GM21423 (cell line): ENCODE data around the gene SLC5A9.

Experiments
- ATAC-seq: cut with Tn5 transposase; IDR thresholded peaks from one replicate; pipeline ENCODE4 v1.9.1; 2021; ENCODE audit warnings: mild to moderate bottlenecking, moderate library complexity; ENCODE audit not compliant: unreplicated experiment

SLC5A9 gene

DNA sequence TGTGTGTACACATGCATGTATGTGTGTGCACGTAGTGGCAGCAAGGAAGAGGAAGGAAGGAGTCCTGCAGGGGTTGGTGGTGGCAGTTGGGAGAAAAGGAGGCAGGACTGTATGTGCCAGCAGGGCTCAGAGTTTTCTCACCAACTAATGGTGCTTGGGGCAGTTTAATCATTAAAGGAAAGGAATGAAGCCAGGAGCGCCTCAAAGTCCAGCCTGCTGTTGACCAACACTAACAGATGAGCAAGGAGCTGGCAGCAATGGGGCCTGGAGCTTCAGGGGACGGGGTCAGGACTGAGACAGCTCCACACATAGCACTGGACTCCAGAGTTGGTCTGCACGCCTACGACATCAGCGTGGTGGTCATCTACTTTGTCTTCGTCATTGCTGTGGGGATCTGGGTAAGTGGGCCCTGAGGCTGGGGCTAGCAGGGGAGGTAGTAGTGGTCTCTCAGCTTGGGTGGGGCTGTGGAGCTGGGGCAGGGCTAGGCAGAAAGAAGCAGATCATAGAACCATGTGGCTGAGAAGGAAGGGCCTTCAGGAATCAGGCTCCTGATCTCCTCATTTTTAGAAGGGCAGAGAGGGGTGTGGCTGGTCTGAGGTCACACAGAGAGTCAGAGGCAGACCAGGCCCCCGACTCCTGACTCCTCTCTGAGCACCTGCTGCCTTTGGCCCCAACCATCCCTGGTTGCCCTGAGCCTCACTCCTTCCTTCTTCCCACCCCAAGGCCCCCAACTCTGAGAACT lies at the start of gene SLC5A9:
Gene SLC5A9 (plus strand): TSS at position 216 of the 742 bp plus-strand sequence. CDS start 21 bp downstream, at position 237.
- no peak for ATAC-seq

DNA sequence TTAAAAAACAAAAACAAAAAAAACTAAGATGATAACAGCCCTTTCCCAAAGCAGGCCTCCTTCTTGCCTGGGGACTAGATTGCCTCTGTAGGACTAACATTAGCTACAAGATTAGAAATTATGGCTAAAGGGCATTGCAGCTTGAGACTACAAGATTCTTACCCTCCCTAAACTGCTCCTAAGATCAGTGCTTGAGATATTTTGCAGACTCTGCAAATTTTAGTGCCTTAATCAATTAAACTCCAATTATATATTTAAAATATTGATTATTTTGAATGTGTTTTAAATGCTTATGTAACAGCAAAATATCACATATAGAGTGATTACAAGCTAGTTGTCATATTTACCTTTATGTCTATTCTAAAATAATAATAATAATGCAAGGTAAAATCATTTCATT lies 47.4 kb upstream of the SLC5A9 start:
- no peak for ATAC-seq

DNA sequence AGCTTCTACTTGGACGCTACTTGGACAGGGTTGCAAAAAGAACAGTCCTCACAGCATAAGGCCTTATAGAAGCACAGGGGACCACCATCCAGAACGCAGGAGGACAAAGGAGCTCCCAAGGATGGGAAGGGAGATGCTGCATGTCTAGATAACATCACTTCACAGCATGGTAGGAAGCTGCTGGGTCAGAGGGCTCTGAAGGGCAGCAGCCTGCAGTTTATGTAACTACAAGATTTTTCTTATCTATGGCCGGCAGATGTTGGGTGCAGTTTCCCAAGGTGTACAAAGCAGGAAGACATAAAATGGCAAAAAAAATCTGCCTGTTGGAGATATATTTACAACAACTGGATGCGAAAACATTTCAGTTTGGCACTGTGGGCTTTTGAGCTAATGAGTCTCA lies 45.3 kb upstream of the SLC5A9 start:
- no peak for ATAC-seq

DNA sequence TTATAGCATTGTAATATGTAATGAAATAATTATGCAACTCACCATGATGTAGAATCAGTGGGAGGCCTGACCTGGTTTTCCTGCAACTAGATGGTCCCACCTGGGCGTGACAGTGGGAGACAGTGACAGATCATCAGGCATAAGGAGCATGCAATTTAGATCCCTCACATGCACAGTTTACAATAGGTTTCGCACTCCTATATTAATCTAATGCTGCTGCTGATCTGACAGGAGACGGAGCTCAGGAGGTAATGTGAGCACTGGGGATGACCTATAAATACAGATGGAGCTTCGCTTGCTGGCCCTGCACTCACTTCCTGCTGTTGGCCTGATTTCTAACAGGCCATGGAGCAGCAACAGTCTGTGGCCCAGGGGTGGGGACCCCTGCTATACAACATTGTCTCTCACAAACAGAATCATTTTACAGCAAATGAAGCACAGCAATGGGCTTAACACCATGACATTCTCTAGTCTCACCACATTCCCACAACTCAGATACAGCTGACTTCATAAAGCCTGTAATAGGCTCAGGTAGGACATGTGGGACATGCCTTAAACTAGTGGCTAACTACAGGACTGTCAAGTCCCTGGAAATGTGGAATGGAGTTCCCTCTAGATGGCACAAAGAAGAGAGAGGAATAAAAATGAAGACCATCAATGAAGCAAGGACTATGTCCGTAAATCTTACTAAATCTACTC lies 40.7 kb upstream of the SLC5A9 start:
- no peak for ATAC-seq

DNA sequence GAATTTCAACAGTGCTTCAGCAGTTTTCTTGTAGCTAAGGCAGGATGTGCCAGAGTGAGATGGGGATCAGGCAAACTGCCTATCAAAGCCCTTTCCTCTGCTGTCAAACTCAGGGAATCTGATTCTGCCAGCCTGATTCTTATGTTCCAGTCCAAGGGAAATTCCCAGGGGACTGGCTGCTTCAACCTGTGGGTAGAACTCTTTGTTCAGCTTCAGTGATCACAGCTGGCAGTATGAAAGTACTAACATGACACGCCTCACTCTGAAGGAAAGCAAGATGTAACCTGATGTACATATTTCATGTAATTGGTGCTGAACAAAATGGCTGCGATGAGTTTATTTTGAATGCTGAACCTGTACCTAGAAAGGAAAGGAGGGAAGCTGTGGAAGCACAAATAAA lies 40.1 kb upstream of the SLC5A9 start:
- ATAC-seq: no peak

DNA sequence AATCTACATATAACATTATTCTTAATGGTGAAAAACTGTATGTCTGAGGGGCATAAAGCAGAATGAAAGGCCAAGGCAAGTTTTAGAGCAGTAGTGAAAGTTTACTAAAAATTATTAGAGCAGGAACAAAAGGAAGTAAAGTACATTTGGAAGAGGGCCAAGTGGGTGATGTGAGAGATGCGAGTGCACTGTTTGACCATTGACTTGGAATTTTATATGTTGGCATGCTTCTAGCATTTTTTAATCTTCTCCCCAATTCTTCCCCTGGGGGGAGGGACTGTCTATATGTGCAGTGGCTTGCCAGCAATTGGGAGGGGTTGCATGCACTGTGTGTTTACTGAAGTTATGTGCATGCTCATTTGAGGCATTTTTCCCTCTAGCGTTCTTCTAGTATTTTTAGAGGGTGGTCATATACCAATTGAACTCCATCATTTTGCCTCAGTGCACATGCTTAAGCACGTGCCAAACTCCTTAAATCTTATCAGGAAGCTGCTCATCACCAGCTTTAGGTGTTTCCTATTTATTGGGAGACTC lies 36.1 kb upstream of the SLC5A9 start:
- no peak for ATAC-seq

DNA sequence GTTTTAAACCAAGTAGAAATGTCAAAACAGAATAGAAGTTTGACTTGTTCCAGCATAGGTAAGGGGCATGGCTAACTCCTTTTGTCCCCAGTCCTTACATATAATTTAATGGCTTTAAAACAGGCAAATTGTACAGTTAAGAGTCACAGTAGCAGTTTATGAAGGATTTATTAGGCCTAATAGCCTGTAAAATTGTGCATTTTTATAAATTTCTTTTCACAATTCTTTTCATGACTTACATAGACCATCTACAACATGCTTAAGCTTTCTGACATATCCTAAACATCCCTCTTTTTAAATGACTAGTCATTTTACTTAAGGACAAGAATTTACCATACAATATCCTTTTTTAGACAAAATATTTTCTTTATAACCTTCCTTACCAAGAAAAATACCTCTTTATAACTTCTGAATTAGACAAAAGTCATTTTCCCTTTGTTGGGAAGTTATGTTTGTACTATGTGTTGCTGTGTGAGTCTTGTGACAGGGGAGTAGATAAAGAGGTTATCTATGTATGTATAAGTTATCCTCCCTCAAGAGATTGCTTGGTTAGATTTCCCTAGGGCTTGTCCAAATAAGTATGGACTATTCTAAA lies 34.5 kb upstream of the SLC5A9 start:
- ATAC-seq: no peak

DNA sequence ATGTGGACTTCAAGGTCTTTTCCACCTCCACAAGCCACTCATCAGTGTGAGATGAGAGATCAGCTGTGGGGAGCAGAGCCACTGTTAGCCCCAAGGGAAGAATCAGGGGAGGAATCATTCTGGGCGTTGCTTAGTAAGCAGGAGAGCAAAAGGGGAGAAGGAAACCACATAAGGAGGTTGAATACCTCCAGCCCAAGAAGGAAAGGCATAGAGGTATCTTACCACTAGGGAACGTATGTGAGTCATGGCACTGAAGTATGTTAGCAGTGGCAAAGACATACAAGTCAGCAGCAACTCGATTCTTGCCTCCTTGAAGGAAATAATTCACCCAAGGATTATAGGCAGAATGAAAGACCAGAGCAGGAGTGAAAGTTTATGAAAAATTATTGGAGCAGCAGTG lies 31.6 kb upstream of the SLC5A9 start:
- ATAC-seq: no peak

DNA sequence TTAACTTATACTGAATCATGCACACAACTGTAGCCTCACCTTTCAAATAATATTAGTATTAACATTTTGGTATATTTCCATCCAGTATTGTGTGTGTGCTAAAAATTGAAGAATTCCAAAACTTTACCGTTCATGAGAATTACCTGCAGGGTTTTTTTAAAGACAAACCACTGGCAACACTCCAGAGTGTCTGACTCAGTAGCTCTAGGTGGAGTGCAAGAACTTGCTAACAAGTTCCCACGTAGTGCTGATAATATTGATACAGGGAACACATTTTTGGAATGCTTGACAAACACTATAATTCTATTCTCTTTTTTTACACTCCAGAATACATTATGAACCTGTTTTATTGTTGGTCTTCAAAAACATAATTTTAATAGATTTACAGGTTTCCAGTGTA lies 27.7 kb upstream of the SLC5A9 start:
- ATAC-seq: no peak

DNA sequence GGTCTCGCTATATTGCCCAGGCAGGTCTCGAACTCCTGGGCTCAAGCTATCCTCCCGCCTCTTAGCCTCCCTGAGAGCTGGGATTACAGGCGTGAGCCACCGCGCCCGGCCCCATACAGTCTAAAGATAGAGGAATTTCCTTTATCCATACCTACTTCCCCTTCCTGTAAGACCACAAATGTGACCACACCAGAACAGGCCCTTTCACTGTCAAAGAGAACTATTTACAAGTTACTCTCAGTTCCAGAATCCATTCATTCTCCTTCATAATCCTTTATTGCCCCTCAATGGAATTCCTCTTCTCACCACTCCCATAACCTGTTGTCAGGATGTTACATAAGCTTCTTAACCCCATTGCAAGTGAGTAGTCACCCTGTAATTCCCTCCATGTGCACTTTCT lies 26.3 kb upstream of the SLC5A9 start:
- no peak for ATAC-seq

DNA sequence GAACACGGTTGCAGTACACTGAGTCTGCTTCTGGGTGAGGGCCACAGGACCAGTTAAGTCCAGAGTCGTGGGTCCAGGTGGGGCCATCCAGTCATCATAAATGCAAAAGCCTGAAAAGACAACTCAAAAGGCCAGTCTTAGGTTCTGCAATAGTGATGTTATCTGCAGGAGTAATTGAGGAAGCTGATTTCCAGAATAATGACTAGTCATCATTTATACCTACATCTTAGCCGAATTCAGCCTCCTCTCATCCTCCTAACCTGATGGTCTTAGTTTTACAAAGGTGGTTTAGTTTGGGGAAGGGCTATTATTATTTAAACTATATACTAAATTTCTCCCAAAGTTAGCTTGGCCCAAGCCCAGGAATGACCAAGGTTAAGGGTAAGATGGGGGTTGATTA lies 23.5 kb upstream of the SLC5A9 start:
- no peak for ATAC-seq

DNA sequence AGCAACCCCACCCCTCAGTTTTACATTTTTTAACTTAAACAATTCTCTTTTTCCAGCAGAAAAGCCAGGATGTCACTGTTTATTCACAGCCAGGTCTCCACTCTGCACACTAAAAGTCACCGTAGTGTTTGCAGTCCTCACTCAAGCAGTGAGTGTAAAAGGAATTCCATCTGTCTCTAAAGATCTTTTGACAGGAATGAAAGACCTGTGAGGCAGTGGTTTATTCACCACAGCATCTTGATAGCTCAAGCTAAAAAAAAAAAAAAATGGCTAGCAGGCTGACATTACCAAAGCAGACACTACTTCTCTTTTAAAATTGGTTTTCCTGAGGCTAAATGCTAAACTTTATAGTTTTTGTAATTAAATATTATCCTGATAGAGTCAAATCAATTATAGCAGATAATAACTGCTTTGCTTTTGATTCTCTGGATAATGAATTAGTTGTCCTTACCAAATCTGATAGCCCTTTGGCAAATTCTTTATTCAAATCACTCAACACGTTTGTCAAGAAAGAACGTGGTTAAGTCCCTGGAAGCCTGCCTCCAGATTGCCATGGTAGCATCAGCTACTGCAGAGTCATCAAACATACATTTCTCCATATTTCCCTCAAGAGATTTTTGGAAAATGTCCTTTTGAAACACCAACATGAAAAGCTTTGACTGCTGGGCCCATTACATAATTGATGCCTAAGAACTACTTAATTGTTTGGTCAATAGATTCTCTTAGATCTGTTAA lies 22.2 kb upstream of the SLC5A9 start:
- no peak for ATAC-seq

DNA sequence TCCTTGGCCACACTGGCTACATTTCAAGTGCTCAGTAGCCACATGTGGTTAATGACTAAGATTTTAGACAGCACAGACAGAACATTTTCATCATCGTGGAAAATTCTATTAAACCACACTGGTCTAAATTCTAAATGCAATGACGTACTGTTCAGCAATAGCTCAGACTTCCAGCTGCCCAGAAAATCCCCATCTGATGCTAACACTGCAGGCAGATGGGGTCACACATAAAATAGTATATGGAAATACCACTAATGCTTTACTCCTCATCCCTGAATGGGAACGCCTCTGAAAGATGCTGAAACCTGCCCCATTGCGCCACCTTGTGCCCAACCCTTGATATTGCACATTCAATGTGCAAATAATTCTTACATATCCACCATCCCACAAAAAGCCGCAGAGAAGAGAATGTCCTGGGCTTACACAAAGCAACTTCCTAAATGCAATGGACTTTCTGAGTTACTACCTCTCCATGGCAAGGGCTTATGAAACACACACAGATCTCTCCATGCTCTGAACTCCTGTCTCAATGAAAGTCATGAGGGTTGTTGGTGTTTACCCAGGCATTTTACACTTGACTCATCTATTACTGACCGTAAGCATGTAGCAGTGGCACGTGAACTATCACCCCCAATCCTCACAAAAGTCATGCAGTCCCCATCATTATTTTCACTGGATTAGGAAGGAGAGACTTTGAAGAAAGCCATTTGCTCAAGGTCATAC lies 20.3 kb upstream of the SLC5A9 start:
- no peak for ATAC-seq

DNA sequence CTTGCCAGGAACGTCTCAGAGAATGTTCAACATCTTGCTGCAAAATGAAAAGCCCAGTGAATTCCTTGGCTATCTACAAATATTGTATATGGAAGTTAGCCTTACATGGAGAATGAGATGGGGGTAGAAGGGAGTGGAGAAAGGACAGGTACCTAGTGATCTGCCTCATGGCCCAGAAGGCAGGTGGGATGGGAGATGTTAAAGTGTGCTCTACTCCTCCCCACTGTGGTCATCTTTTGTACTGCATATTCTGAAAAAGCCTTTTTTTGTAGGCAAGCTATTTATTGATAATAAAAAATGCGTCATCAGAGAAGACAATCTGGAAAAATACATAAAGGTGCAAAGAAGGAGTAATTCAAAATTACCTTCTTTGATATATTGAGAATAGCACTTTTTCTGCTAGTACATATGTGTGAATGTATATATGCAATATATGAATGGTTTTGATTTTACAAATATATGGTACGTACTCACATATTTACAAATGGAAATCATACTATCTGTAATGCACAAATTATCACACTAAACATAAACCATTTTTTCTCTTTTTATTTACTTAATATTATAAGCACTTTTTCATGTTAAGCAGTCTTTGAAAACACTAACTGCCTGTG lies 19.1 kb upstream of the SLC5A9 start:
- ATAC-seq: peak; percentile 56

DNA sequence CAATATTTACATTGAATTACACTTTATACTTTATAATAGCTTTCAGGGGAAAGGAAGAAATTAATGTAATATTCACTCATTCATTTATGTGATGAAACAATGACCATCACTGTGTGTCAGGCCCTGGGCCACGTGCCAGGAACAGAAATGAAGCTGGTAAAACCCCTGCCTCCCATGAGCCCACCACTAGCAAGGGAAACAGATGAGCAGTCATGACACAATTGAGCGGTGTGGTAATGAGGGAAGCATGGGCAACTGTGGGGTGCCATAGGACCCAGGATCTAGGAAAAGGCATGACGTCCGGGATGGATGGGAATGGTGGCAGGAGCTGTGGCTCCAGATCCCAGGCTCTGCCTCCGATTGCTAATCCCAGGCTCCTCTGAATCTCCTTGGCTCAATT lies 17.0 kb upstream of the SLC5A9 start:
- ATAC-seq: no peak

DNA sequence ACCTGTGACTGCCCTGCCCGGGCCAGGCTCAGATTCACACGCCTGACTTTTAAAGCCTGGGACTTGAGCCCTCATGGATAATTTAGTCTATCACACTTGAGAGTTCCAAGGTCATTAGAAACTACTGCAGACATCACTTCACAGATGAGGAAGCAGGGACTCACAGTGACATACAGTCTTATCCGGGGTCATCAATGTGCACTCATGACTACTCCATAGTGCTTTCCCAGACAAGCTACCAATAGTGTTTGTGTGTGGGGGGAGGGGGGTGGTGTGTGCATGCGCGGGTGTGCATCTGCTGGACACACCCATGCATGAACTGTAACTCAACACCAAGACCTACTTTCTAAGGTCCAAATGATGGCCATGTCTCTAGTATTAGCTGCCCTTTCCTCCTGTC lies 16.1 kb upstream of the SLC5A9 start:
- ATAC-seq: no peak

DNA sequence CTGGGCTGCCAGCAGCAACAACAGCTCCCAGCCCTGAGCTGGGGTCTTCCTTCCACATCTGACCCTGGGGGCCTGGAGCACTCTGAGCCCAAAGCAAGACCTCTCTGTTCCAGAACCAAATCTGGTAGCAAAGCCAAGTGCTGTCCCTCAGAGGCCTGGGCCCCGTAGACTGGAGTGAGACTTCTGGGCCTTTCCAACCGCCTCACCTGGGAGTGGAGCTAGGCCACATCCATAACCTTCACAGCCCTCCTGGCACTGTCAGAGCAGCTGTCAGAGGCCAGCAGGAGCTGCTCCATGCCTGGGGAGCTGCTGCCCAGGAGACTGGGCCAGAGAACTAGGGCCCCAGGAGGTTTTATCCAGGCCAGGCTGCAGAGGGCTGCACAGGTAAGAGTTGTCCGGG lies 15.4 kb upstream of the SLC5A9 start:
- no peak for ATAC-seq

DNA sequence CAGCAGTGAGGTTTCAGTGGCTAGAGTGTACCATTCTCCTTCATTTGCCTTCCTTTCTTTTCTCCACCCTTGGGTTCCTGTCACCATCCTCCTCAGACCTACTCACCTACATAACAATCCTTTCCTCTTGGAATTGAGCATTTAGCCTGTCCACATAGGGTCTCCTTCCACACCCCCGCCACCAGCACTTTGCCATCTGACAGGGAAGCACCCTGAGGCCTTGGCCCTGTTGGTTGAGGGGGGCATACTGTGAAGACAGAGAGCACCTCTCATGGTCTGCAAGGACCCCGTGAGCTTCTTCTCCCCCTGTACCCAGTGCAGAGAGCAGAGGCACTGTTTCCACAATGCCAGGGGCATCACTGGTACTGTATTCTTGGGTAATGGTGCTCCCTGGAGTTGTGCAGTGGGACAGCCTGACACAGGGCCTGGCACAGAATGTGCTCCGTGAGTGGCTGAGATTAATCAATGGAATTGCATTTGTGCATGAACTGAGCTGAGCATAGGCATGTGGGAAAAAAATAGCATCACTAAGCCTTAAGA lies 14.9 kb upstream of the SLC5A9 start:
- no peak for ATAC-seq

DNA sequence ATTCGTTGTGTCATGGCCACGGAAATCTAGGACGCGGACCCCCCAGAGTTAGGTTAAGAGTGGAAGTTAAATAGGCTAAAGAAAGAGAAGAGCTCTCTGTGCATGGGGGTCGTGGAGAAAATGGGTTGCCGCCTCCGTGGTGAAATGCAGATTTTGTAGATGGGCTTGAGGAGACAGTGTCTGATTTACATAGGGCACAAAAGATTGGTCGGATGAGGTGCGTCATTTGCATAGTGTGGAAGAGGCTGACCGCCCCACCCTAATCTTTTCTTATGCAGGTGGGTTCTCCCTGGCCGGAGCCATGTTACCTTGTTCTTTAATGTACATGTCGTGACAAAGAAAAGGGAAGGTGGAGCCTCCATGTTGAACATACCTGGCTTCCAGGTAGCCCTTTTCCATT lies 14.3 kb upstream of the SLC5A9 start:
- no peak for ATAC-seq

DNA sequence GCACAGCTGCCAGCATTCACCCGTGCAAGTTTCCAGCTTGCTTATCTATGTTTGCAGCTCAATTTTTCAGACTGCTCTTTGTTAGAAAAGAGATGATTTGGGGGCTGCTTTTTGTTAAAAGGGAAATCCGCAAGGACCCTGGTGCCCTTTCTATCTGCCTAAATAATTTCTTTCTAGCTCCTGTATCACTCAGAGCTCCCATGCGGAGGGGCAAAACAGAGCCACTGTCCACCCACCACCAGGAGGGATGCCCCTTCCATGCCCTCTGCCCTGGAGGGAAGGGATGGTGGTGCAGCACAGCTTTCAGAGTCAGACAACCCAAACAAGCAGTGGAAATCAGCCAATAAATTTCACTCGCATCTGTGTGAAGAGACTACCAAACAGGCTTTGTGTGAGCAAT lies 13.9 kb upstream of the SLC5A9 start:
- ATAC-seq: no peak
